ENCODE results near the gene SUB1. TPM values are rescaled to one million over a fixed set of nuclear protein-coding genes. Genes with fewer than 3 reads are reported as not detected.

Gene SUB1
- polyA plus RNA-seq, 1 donor (not counting 4 experiments of a cell fraction or from before 2014, with no cell fraction given): 432 TPM

DNA sequence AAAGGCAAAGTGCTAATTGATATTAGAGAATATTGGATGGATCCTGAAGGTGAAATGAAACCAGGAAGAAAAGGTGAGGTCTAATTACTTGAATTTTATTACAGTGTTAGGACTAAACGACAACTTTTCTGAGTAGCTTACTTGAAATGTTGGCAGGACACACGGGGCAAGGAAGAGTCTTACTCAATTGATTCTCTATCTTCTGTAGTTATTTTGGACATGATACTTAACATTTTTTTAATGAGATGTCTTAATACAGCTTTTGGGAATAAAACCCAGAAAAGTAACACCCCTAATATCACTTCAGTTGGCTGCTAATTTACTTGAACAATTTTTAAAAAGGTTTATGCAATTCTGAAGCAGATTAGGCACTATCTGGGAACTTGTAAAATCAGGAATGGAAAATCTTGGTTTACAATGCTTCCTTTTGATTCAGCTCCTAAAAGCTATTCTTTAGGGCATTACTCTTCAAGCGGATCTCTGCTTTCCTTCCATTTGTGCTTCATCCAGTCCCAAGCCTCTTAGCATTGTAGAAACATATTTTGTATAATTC is 13.7 kb downstream of the SUB1 start:
- TF ChIP-seq EZH2 (IDR thresholded peaks at IDR 0.05; ENCODE audit: low read length): no peak
- TF ChIP-seq, protein P1, sequence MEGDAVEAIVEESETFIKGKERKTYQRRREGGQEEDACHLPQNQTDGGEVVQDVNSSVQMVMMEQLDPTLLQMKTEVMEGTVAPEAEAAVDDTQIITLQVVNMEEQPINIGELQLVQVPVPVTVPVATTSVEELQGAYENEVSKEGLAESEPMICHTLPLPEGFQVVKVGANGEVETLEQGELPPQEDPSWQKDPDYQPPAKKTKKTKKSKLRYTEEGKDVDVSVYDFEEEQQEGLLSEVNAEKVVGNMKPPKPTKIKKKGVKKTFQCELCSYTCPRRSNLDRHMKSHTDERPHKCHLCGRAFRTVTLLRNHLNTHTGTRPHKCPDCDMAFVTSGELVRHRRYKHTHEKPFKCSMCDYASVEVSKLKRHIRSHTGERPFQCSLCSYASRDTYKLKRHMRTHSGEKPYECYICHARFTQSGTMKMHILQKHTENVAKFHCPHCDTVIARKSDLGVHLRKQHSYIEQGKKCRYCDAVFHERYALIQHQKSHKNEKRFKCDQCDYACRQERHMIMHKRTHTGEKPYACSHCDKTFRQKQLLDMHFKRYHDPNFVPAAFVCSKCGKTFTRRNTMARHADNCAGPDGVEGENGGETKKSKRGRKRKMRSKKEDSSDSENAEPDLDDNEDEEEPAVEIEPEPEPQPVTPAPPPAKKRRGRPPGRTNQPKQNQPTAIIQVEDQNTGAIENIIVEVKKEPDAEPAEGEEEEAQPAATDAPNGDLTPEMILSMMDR (optimal IDR thresholded peaks at IDR 0.05 in 1 of 3, IDR thresholded peaks at IDR 0.05 in 1 of 3, conservative IDR thresholded peaks at IDR 0.05 in 1 of 3; ENCODE audit: extremely low read depth in 1 of 3, insufficient read depth in 2 of 3, low read length in 3 of 3): no peak
- peaks cover 48% of the 10 kb centered on the region for H3K79me2 ChIP-seq (ENCODE audit: control insufficient read depth, insufficient read depth, low read length)

DNA sequence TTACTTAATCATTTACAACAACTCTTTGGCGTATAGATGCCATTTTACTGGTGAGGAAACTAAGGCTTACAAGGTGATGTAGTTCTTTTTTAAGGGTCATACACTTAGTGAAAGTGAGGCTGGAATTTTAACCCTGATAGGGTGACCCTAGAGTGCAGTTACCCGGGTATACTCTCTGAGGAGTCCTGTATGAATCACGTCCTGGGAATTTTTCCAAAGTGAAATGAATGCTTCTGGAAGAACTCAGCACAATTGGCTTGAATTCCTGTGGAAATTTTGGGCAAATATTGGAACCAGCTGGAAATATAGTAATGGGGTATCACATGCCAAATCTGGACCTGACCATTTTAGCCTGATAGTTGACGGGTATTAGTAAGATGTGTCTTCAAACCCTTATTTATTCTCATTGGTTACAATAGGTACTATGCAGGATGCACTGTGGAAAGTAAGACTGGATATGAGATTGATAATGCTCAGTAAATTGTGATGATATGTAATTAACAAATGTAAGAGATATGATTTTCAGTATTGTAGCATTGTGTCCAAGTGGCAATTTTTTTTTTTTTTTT is 14.8 kb downstream of the SUB1 start:
- TF ChIP-seq, protein P1 (optimal IDR thresholded peaks at IDR 0.05 in 1 of 3, IDR thresholded peaks at IDR 0.05 in 1 of 3, conservative IDR thresholded peaks at IDR 0.05 in 1 of 3; ENCODE audit: extremely low read depth in 1 of 3, insufficient read depth in 2 of 3, low read length in 3 of 3): no peak
- no peak for TF ChIP-seq EZH2 (IDR thresholded peaks at IDR 0.05; ENCODE audit: low read length)
- Histone ChIP-seq H3K27ac (ENCODE audit: control insufficient read depth, insufficient read depth, low read length) (no peak overlapping the region), H3K9me1 (ENCODE audit: control insufficient read depth, extremely low read depth, insufficient read depth, low read length) (no peaks in the 10 kb centered on the region), H3K36me3 (ENCODE audit: control insufficient read depth in 2 of 2, extremely low read depth in 1 of 2, insufficient read depth in 2 of 2, low read length in 2 of 2) (peaks cover 8 to 30% of the 10 kb centered on the region in 2 experiments), H3K4me1 (ENCODE audit: control insufficient read depth, extremely low read depth, insufficient read depth, low read length) (peaks cover 9% of the 10 kb centered on the region), H3K27me3 (ENCODE audit: control insufficient read depth, extremely low read depth, insufficient read depth, low read length) (no peaks in the 10 kb centered on the region), H3K9me3 (ENCODE audit: control insufficient read depth, low read depth, low read length) (no peaks in the 10 kb centered on the region), H3K9ac (ENCODE audit: control insufficient read depth, extremely low read depth, insufficient read depth, low read length) (no peak overlapping the region), H3K4me3 (ENCODE audit: control insufficient read depth in 2 of 3, extremely low read depth in 1 of 3, insufficient read depth in 2 of 3, low read depth in 1 of 3, low read length in 3 of 3) (no peak overlapping the region), H3K79me2 (ENCODE audit: control insufficient read depth, insufficient read depth, low read length) (peaks cover 38% of the 10 kb centered on the region), H4K20me1 (ENCODE audit: control insufficient read depth, extremely low read depth, insufficient read depth, low read length) (peaks cover 7% of the 10 kb centered on the region), H3K4me2 (ENCODE audit: control insufficient read depth, extremely low read depth, insufficient read depth, low read depth, low read length) (no peak overlapping the region), H2AFZ (ENCODE audit: control insufficient read depth, low read length) (no peak overlapping the region)
- no peak for DNase-seq (ENCODE audit: low read depth, low spot score)
- FAIRE-seq: no peak
- dilution Hi-C loops (cut with MboI; ENCODE audit: extremely low pct_ligation_motif_present, low sequenced_read_pairs): no loop called here

More for the DNA sequence above, 13.7 kb downstream of the SUB1 start:
- H3K36me3 ChIP-seq (ENCODE audit: control insufficient read depth in 2 of 2, extremely low read depth in 1 of 2, insufficient read depth in 2 of 2, low read length in 2 of 2): peaks cover 6 to 31% of the 10 kb centered on the region in 2 experiments
- no peaks in the 10 kb centered on the region for H3K9me1 ChIP-seq (ENCODE audit: control insufficient read depth, extremely low read depth, insufficient read depth, low read length)
- FAIRE-seq: no peak
- no peak overlapping the region for H3K4me3 ChIP-seq (ENCODE audit: control insufficient read depth in 2 of 3, extremely low read depth in 1 of 3, insufficient read depth in 2 of 3, low read depth in 1 of 3, low read length in 3 of 3)
- H3K4me2 ChIP-seq (ENCODE audit: control insufficient read depth, extremely low read depth, insufficient read depth, low read depth, low read length): no peak overlapping the region
- H3K27me3 ChIP-seq (ENCODE audit: control insufficient read depth, extremely low read depth, insufficient read depth, low read length): no peaks in the 10 kb centered on the region
- peaks cover 9% of the 10 kb centered on the region for H4K20me1 ChIP-seq (ENCODE audit: control insufficient read depth, extremely low read depth, insufficient read depth, low read length)
- no peak for DNase-seq (ENCODE audit: low read depth, low spot score)
- H3K27ac ChIP-seq (ENCODE audit: control insufficient read depth, insufficient read depth, low read length): no peak overlapping the region
- H3K9me3 ChIP-seq (ENCODE audit: control insufficient read depth, low read depth, low read length): no peaks in the 10 kb centered on the region
- H2AFZ ChIP-seq (ENCODE audit: control insufficient read depth, low read length): no peak overlapping the region
- peaks cover 9% of the 10 kb centered on the region for H3K4me1 ChIP-seq (ENCODE audit: control insufficient read depth, extremely low read depth, insufficient read depth, low read length)
- no peak overlapping the region for H3K9ac ChIP-seq (ENCODE audit: control insufficient read depth, extremely low read depth, insufficient read depth, low read length)
- dilution Hi-C loops (cut with MboI; ENCODE audit: extremely low pct_ligation_motif_present, low sequenced_read_pairs): no loop called here

Data from keratinocyte (primary cell).